ENCODE measurements around the gene DCPS. TPM values are rescaled to one million over a fixed set of nuclear protein-coding genes. Genes with fewer than 3 reads are reported as not detected.

Gene DCPS
- total RNA-seq, 1 experiment from 2014 or later = 34.8 TPM

DNA sequence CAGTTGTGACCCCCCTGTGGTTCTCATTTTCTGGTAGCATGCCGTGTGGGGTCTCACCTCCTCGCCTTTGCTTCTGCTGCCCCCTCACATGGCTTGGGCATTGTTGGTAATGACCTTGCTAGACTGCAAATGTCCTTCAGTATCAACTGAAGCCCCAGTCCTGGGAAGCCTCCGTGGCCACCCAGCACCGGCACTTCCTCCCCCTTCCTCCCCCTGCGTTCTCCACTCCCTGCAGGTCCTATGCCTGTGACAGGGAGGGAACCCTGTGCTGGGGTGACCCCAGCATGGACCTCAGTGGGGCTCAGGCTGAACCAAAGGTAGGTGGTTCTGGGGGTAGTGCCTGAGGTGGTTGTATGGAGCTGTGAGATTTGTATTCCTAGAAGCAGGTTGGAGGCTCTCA is 57.5 kb downstream of the DCPS start:
- in situ Hi-C loops (cut with HindIII; ENCODE audit: low pct_unique_long_range_greater_than_20kb, low sequenced_read_pairs) = no loop called here
- no TSS peak for BruUV-seq (replicated peaks)
- Histone ChIP-seq H3K4me1 (ENCODE audit: control insufficient read depth, insufficient read depth, low read length) (peaks cover 53% of the 10 kb centered on the region), H3K9me3 (ENCODE audit: control insufficient read depth, insufficient read depth, low read depth, low read length) (no peaks in the 10 kb centered on the region), H3K36me3 (ENCODE audit: control insufficient read depth, insufficient read depth, low read length) (no peaks in the 10 kb centered on the region), H3K27ac (ENCODE audit: low read length) (no peak overlapping the region), H3K4me3 (ENCODE audit: low read depth in 2 of 2, low read length in 2 of 2) (no peak overlapping the region), H3K27me3 (ENCODE audit: control insufficient read depth, insufficient read depth, low read length) (no peaks in the 10 kb centered on the region)
- DNase-seq (ENCODE audit: low read depth, low spot score) (no peak), ATAC-seq (no peak)
- ChIA-PET CTCF (interaction anchor here (0.7 kb wide), 1 partner anchor 1718 kb away, joined by 3 read pairs; no protein-coding TSS in a partner anchor), POLR2A (no interaction called here)
- intact Hi-C loops (cut with micrococcal nuclease; ENCODE audit: unreplicated experiment) = no loop called here
- TF ChIP-seq REST (IDR thresholded peaks at IDR 0.05; ENCODE audit: insufficient read depth in 1 of 2, low read depth in 2 of 2, low read length in 1 of 2) (no peak), CTCF (IDR thresholded peaks at IDR 0.05) (no peak), SIN3A (IDR thresholded peaks at IDR 0.05; ENCODE audit: borderline replicate concordance, insufficient read depth, low read depth, low read length) (no peak), TCF7L2 (IDR thresholded peaks at IDR 0.05; ENCODE audit: low read depth, low read length) (no peak), POLR2AphosphoS5 (IDR thresholded peaks at IDR 0.05; ENCODE audit: low read depth, low read length) (no peak)

- Histone ChIP-seq H3K27ac (ENCODE audit: low read length) (no peak overlapping the region), H3K4me1 (ENCODE audit: control insufficient read depth, insufficient read depth, low read length) (peaks cover 41% of the 10 kb centered on the region), H3K27me3 (ENCODE audit: control insufficient read depth, insufficient read depth, low read length) (no peaks in the 10 kb centered on the region), H3K36me3 (ENCODE audit: control insufficient read depth, insufficient read depth, low read length) (no peaks in the 10 kb centered on the region), H3K9me3 (ENCODE audit: control insufficient read depth, insufficient read depth, low read depth, low read length) (no peaks in the 10 kb centered on the region), H3K4me3 (ENCODE audit: low read depth in 2 of 2, low read length in 2 of 2) (no peak overlapping the region)
- intact Hi-C loops (cut with micrococcal nuclease; ENCODE audit: unreplicated experiment) = no loop called here
- ATAC-seq (no peak), DNase-seq (ENCODE audit: low read depth, low spot score) (no peak)
- no TSS peak for BruUV-seq (replicated peaks)
- POLR2A ChIA-PET = no interaction called here
- TF ChIP-seq SIN3A (IDR thresholded peaks at IDR 0.05; ENCODE audit: borderline replicate concordance, insufficient read depth, low read depth, low read length) = no peak
- CTCF ChIA-PET = no interaction called here
- in situ Hi-C loops (cut with HindIII; ENCODE audit: low pct_unique_long_range_greater_than_20kb, low sequenced_read_pairs) = no loop called here
These were observed 59.2 kb downstream of the DCPS start for GRCh38 chr11:126362879-126363655.

DNA sequence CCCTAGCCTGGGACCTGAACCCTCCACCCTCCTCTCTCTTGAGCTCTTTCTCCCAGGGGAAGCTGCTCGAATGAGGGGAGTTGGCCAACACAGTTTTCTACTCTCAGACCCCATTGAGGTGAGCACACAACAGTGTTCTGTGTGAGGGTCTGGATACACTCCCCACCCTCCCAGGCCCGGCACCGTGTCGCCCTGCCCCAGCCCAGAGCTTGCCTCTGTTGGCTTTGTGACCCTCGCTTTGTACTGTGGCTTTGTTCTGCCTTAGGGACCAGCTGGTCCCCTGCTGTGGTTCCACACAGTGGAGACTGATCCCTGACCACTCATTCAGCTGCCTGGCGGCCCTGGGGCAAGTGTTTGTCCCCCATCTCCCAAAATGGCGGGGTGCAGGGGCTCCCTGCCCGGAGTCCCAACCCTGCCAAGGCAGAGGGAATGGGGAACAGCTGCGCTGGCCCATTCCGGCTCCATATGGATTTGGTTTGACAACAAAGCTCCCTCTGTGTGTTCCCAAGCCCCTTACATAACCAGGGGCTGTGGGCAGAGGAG is 59.9 kb downstream of the DCPS start:
- H3K36me3 ChIP-seq (ENCODE audit: control insufficient read depth, insufficient read depth, low read length) = no peaks in the 10 kb centered on the region
- DNase-seq (ENCODE audit: low read depth, low spot score) (no peak), ATAC-seq (no peak)
- H3K9me3 ChIP-seq (ENCODE audit: control insufficient read depth, insufficient read depth, low read depth, low read length) = no peaks in the 10 kb centered on the region
- TF ChIP-seq TCF7L2 (IDR thresholded peaks at IDR 0.05; ENCODE audit: low read depth, low read length) (no peak), REST (IDR thresholded peaks at IDR 0.05; ENCODE audit: insufficient read depth in 1 of 2, low read depth in 2 of 2, low read length in 1 of 2) (no peak), SIN3A (IDR thresholded peaks at IDR 0.05; ENCODE audit: borderline replicate concordance, insufficient read depth, low read depth, low read length) (no peak), POLR2AphosphoS5 (IDR thresholded peaks at IDR 0.05; ENCODE audit: low read depth, low read length) (no peak), CTCF (IDR thresholded peaks at IDR 0.05) (no peak)
- no peaks in the 10 kb centered on the region for H3K27me3 ChIP-seq (ENCODE audit: control insufficient read depth, insufficient read depth, low read length)
- ChIA-PET CTCF (no interaction called here), POLR2A (interaction anchor here (0.7 kb wide), 1 partner anchor 10 kb away, joined by 3 read pairs; no protein-coding TSS in a partner anchor)
- BruUV-seq (replicated peaks) = no TSS peak
- in situ Hi-C loops (cut with HindIII; ENCODE audit: low pct_unique_long_range_greater_than_20kb, low sequenced_read_pairs) (no loop called here), intact Hi-C loops (cut with micrococcal nuclease; ENCODE audit: unreplicated experiment) (no loop called here)
- no peak overlapping the region for H3K4me3 ChIP-seq (ENCODE audit: low read depth in 2 of 2, low read length in 2 of 2)
- no peak overlapping the region for H3K27ac ChIP-seq (ENCODE audit: low read length)
- peaks cover 41% of the 10 kb centered on the region for H3K4me1 ChIP-seq (ENCODE audit: control insufficient read depth, insufficient read depth, low read length)
